NCI-H146 treated with DMSO at 0.1 percent for 48 hours (cell line): Measurements from ENCODE around the gene MAGI1.
A peak's percentile ranks its signal among the peaks of the same experiment; 100 is the strongest.
"Not testable (repeated sequence)": the region's sequence is repeated elsewhere in the genome, so short reads cannot be mapped to it uniquely, and the experiment has no call there.

Experiments
- DNase-seq: peaks from one replicate; lab custom pipeline; 2025; ENCODE audit not compliant: unreplicated experiment; lab: John Stamatoyannopoulos, UW

The MAGI1 gene

GRCh38 chr3:65912647-65913046 lies 126.1 kb downstream of the MAGI1 start:
- no peak for DNase-seq

- no peak for DNase-seq
These were observed 130.1 kb downstream of the MAGI1 start for GRCh38 chr3:65908588-65908987.

GRCh38 chr3:65907232-65908130 lies 131.2 kb downstream of the MAGI1 start:
- no peak for DNase-seq

- DNase-seq = no peak
These were observed 132.9 kb downstream of the MAGI1 start for GRCh38 chr3:65905771-65906170.

- no peak for DNase-seq
These were observed 134.7 kb downstream of the MAGI1 start for GRCh38 chr3:65904016-65904415.

- no peak for DNase-seq
These were observed 136.4 kb downstream of the MAGI1 start for GRCh38 chr3:65902304-65902793.

GRCh38 chr3:65901226-65901625 lies 137.5 kb downstream of the MAGI1 start:
- DNase-seq = no peak

GRCh38 chr3:65899226-65899625 lies 139.5 kb downstream of the MAGI1 start:
- no peak for DNase-seq

GRCh38 chr3:65897766-65898165 lies 141.0 kb downstream of the MAGI1 start:
- DNase-seq = no peak

- DNase-seq = no peak
These were observed 142.4 kb downstream of the MAGI1 start for GRCh38 chr3:65896321-65896720.

GRCh38 chr3:65894679-65895453 lies 143.9 kb downstream of the MAGI1 start:
- no peak for DNase-seq

GRCh38 chr3:65894126-65894525 lies 144.6 kb downstream of the MAGI1 start:
- no peak for DNase-seq

- DNase-seq = no peak
These were observed 145.1 kb downstream of the MAGI1 start for GRCh38 chr3:65893631-65894030.

- DNase-seq = not testable (repeated sequence)
These were observed 147.2 kb downstream of the MAGI1 start for GRCh38 chr3:65891477-65891876.

- DNase-seq = no peak
These were observed 148.4 kb downstream of the MAGI1 start for GRCh38 chr3:65890328-65890727.

- no peak for DNase-seq
These were observed 149.0 kb downstream of the MAGI1 start for GRCh38 chr3:65889707-65890099.

GRCh38 chr3:65888980-65889706 lies 149.6 kb downstream of the MAGI1 start:
- DNase-seq = no peak

- DNase-seq = no peak
These were observed 150.5 kb downstream of the MAGI1 start for GRCh38 chr3:65888196-65888595.

- no peak for DNase-seq
These were observed 152.3 kb downstream of the MAGI1 start for GRCh38 chr3:65886391-65886790.

GRCh38 chr3:65884071-65884470 lies 154.6 kb downstream of the MAGI1 start:
- no peak for DNase-seq

- peak; percentile 74 for DNase-seq
These were observed 155.1 kb downstream of the MAGI1 start for GRCh38 chr3:65883613-65884012.
